Karpas-422 (cell line): Measurements from ENCODE around the gene CTTNBP2. TPM values are rescaled to one million over a fixed set of nuclear protein-coding genes. Genes with fewer than 3 reads are reported as not detected.

ENCODE experiments used
- DNase-seq: peaks from one replicate; pipeline ENCODE4 v3.0.0-alpha.2; 2015
- H2AFZ ChIP-seq: fragments of 200-600 bp; sonication (generic); 2 replicates; pipeline ENCODE4 v1.6.1; 2014; ENCODE audit warnings: antibody characterized with exemption, low read length, mixed read lengths
- H3K27ac ChIP-seq: fragments of 200-600 bp; sonication (generic); 2 replicates; pipeline ENCODE4 v1.5.1; 2014; ENCODE audit warnings: mild to moderate bottlenecking, low read length, moderate library complexity
- H3K27me3 ChIP-seq: fragments of 200-600 bp; sonication (generic); 2 replicates; pipeline ENCODE4 v1.6.1; 2014; ENCODE audit warnings: low read length, mixed read lengths
- H3K36me3 ChIP-seq: fragments of 200-600 bp; sonication (generic); 2 replicates; pipeline ENCODE4 v1.6.1; 2014; ENCODE audit warnings: low read length, mixed read lengths; ENCODE audit not compliant: insufficient read depth
- H3K4me1 ChIP-seq: fragments of 200-600 bp; sonication (generic); 2 replicates; pipeline ENCODE4 v1.6.1; 2014; ENCODE audit warnings: mild to moderate bottlenecking, low read length, mixed read lengths
- H3K4me2 ChIP-seq: fragments of 200-600 bp; sonication (generic); 2 replicates; pipeline ENCODE4 v1.6.1; 2014; ENCODE audit warnings: low read length, low read depth, mild to moderate bottlenecking; ENCODE audit not compliant: poor library complexity, severe bottlenecking
- H3K4me3 ChIP-seq: fragments of 200-600 bp; sonication (generic); 2 replicates; pipeline ENCODE4 v1.5.1; 2014; ENCODE audit warnings: mild to moderate bottlenecking, antibody characterized with exemption, low read length, mixed read lengths
- H3K79me2 ChIP-seq: fragments of 200-600 bp; sonication (generic); 2 replicates; pipeline ENCODE4 v1.6.1; 2014; ENCODE audit warnings: mild to moderate bottlenecking, low read length, mixed read lengths
- H3K9ac ChIP-seq: fragments of 200-600 bp; sonication (generic); 2 replicates; pipeline ENCODE4 v1.6.0; 2014; ENCODE audit warnings: low read length
- H3K9me2 ChIP-seq: fragments of 200-600 bp; sonication (generic), shearing (Covaris generic); replicated peaks from 2 replicates; pipeline ENCODE4 v1.6.0; 2014; ENCODE audit warnings: mild to moderate bottlenecking, low read length, moderate library complexity; ENCODE audit not compliant: insufficient read depth
- H3K9me3 ChIP-seq: fragments of 300-700, 200-600 bp; sonication (generic); 2 replicates; pipeline ENCODE4 v1.6.1; 2014; ENCODE audit warnings: low read length, mixed read lengths
- H4K20me1 ChIP-seq: fragments of 200-600 bp; sonication (generic); 2 replicates; pipeline ENCODE4 v1.6.1; 2014; ENCODE audit warnings: mild to moderate bottlenecking, antibody characterized with exemption, low read length, low read depth; ENCODE audit not compliant: insufficient read depth
- total RNA-seq: library from RNA; depleted of rRNA; stranded (reverse); fragments of >200 nt; shearing (Covaris generic); gene quantifications from 2 replicates; pipeline ENCODE4 v1.2.3, GENCODE V29; 2014; ENCODE audit warnings: low replicate concordance

CTTNBP2 gene
- total RNA-seq, 1 experiment from 2014 or later, result not detected

DNA sequence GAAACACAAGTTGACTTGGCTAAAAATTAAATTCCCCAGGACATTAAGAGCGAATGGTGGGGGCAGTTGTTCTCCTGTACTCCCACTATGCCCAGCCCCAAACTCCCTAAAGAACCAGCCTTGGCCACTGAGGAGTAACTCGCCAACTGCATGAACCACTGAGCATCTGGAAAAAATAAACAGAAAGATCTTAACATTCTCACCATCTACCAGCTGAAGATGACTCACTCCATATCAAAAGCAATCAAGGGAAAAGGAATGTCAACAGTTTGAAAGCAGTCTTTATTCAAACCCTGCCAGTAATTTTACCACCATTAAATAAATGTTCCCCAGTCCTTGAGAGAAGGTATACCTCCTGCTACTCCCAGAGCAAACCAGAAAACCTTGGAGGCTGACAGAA lies 45.4 kb downstream of the CTTNBP2 start:
- no peak overlapping the region for H3K27ac ChIP-seq
- H3K9me2 ChIP-seq, result no peaks in the 10 kb centered on the region
- H3K79me2 ChIP-seq, result no peaks in the 10 kb centered on the region
- no peak overlapping the region for H3K4me2 ChIP-seq
- no peak for DNase-seq
- no peak overlapping the region for H3K9ac ChIP-seq
- no peaks in the 10 kb centered on the region for H3K36me3 ChIP-seq
- H3K27me3 ChIP-seq, result no peaks in the 10 kb centered on the region
- no peak overlapping the region for H3K4me3 ChIP-seq
- H4K20me1 ChIP-seq, result no peaks in the 10 kb centered on the region
- H2AFZ ChIP-seq, result no peak overlapping the region
- no peaks in the 10 kb centered on the region for H3K9me3 ChIP-seq
- no peaks in the 10 kb centered on the region for H3K4me1 ChIP-seq

- H3K9me2 ChIP-seq, result no peaks in the 10 kb centered on the region
- no peak overlapping the region for H3K27ac ChIP-seq
- DNase-seq, result no peak
- no peak overlapping the region for H3K4me3 ChIP-seq
- no peaks in the 10 kb centered on the region for H3K4me1 ChIP-seq
- no peak overlapping the region for H3K9ac ChIP-seq
- H2AFZ ChIP-seq, result no peak overlapping the region
- no peaks in the 10 kb centered on the region for H3K36me3 ChIP-seq
- no peaks in the 10 kb centered on the region for H4K20me1 ChIP-seq
- H3K27me3 ChIP-seq, result no peaks in the 10 kb centered on the region
- H3K79me2 ChIP-seq, result no peaks in the 10 kb centered on the region
- no peaks in the 10 kb centered on the region for H3K9me3 ChIP-seq
- no peak overlapping the region for H3K4me2 ChIP-seq
Observed at GRCh38 chr7:117825132-117825531, 48.1 kb downstream of the CTTNBP2 start.

DNA sequence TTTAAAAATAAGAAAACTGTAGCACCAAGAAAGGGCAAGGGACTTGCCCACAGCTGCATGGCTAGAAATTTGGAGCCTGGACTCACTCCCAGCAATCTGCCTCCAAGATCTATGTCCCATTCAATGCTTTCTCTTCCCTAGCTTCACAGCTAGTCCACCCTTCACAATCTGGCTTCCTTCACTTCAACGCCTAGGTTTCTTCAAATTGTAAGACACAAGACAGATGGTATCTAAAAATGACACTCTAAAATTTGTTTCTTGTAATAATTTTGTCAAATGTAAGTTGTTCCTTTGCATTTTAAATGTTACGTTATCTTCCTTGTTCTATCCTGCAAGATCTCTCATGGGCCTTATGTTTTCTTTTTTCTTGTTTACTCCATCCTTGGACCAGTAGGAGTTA lies 48.6 kb downstream of the CTTNBP2 start:
- Histone ChIP-seq H4K20me1 (no peaks in the 10 kb centered on the region), H3K9me3 (no peaks in the 10 kb centered on the region), H3K79me2 (no peaks in the 10 kb centered on the region), H3K9ac (no peak overlapping the region), H3K4me1 (no peaks in the 10 kb centered on the region), H3K27ac (no peak overlapping the region), H2AFZ (no peak overlapping the region), H3K27me3 (no peaks in the 10 kb centered on the region), H3K4me3 (no peak overlapping the region), H3K36me3 (no peaks in the 10 kb centered on the region), H3K4me2 (no peak overlapping the region), H3K9me2 (no peaks in the 10 kb centered on the region)
- DNase-seq, result no peak

DNA sequence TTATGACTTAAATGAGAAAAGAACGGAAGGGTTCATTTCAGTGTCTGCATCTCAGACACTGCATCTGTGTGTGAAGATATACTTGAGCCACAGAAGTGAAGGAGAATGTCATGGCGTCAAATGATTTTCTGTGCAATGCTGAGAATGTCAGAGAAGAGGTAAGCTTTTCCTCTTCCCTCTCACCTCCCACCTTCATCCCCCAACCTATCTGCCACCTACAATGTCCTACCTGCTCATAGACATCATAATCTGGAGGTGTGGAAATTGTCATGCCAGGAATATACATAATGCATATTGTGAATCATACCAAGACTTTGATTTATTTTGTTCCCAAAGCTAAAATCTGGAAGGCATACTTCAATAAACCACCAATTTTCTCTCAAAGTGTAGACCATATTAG lies 53.7 kb downstream of the CTTNBP2 start:
- no peak overlapping the region for H3K4me3 ChIP-seq
- no peaks in the 10 kb centered on the region for H3K79me2 ChIP-seq
- no peak overlapping the region for H2AFZ ChIP-seq
- H3K9ac ChIP-seq, result no peak overlapping the region
- H4K20me1 ChIP-seq, result no peaks in the 10 kb centered on the region
- H3K27me3 ChIP-seq, result no peaks in the 10 kb centered on the region
- H3K4me1 ChIP-seq, result no peaks in the 10 kb centered on the region
- no peak overlapping the region for H3K27ac ChIP-seq
- H3K9me2 ChIP-seq, result no peaks in the 10 kb centered on the region
- no peaks in the 10 kb centered on the region for H3K9me3 ChIP-seq
- no peaks in the 10 kb centered on the region for H3K36me3 ChIP-seq
- no peak overlapping the region for H3K4me2 ChIP-seq
- DNase-seq, result no peak

GRCh38 chr7:117818232-117818631 lies 55.0 kb downstream of the CTTNBP2 start:
- no peaks in the 10 kb centered on the region for H3K79me2 ChIP-seq
- H3K36me3 ChIP-seq, result no peaks in the 10 kb centered on the region
- H3K9me3 ChIP-seq, result no peaks in the 10 kb centered on the region
- no peaks in the 10 kb centered on the region for H3K4me1 ChIP-seq
- no peak overlapping the region for H3K4me3 ChIP-seq
- H3K9me2 ChIP-seq, result no peaks in the 10 kb centered on the region
- no peaks in the 10 kb centered on the region for H4K20me1 ChIP-seq
- H3K9ac ChIP-seq, result no peak overlapping the region
- no peak overlapping the region for H2AFZ ChIP-seq
- no peak overlapping the region for H3K4me2 ChIP-seq
- H3K27me3 ChIP-seq, result no peaks in the 10 kb centered on the region
- no peak for DNase-seq
- H3K27ac ChIP-seq, result no peak overlapping the region

- Histone ChIP-seq H3K27me3 (no peaks in the 10 kb centered on the region), H3K79me2 (no peaks in the 10 kb centered on the region), H3K9me3 (no peaks in the 10 kb centered on the region), H3K9me2 (no peaks in the 10 kb centered on the region), H4K20me1 (no peaks in the 10 kb centered on the region), H3K36me3 (no peaks in the 10 kb centered on the region), H2AFZ (no peak overlapping the region), H3K4me3 (no peak overlapping the region), H3K9ac (no peak overlapping the region), H3K27ac (no peak overlapping the region), H3K4me1 (no peaks in the 10 kb centered on the region), H3K4me2 (no peak overlapping the region)
- DNase-seq, result no peak
Observed at GRCh38 chr7:117816727-117817126, 56.5 kb downstream of the CTTNBP2 start.

GRCh38 chr7:117811696-117812095 lies 61.5 kb downstream of the CTTNBP2 start:
- no peaks in the 10 kb centered on the region for H3K27me3 ChIP-seq
- H3K4me3 ChIP-seq, result no peak overlapping the region
- no peaks in the 10 kb centered on the region for H3K4me1 ChIP-seq
- no peak overlapping the region for H3K9ac ChIP-seq
- H2AFZ ChIP-seq, result no peak overlapping the region
- no peaks in the 10 kb centered on the region for H3K9me3 ChIP-seq
- no peak overlapping the region for H3K4me2 ChIP-seq
- no peaks in the 10 kb centered on the region for H4K20me1 ChIP-seq
- H3K79me2 ChIP-seq, result no peaks in the 10 kb centered on the region
- DNase-seq, result no peak
- no peaks in the 10 kb centered on the region for H3K9me2 ChIP-seq
- no peak overlapping the region for H3K27ac ChIP-seq
- H3K36me3 ChIP-seq, result no peaks in the 10 kb centered on the region

DNA sequence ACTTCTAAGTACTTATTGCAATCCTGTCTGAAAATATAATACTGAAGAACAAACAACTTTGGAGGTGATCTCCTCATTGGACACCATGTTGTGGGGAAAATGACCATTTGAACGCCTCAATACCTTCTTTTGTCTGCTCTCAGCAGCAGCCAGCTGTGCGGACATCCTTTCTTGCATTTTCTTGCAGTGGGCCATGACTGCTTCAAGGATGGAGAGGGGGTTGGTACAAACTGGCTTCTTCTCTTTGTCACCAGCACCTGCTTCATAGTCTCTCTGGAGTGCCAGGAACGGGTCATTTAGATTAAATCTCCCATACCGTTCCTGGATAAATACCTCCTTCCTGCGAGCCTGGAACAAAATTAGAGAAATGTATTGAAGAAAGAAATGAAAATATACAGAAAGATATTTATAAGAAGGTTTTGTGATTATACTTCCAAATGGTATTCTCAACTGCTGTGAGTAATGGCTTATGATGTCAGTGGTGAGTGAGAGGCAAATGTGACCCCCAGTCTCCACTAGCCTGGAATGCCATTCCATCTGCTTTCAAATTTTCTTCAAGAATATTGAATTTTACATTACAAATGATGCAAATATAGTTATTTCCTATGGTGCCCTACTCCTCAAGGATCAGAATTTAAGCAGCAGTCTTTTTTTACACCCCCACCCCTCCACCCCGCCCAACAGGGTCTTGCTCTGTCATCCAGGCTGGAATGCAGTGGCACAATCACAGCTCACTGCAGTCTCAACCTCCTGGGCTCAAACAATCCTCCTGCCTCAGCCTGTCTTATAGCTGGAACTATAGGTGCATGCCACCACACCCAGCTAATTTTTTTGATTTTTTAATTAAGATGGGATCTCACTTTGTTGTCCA lies 62.4 kb downstream of the CTTNBP2 start:
- H3K36me3 ChIP-seq, result no peaks in the 10 kb centered on the region
- DNase-seq, result no peak

More for the DNA sequence above, 62.4 kb downstream of the CTTNBP2 start:
- Histone ChIP-seq H3K4me2 (no peak overlapping the region), H3K27me3 (no peaks in the 10 kb centered on the region), H4K20me1 (no peaks in the 10 kb centered on the region), H3K4me3 (no peak overlapping the region), H3K9ac (no peak overlapping the region), H3K9me2 (no peaks in the 10 kb centered on the region), H2AFZ (no peak overlapping the region), H3K9me3 (no peaks in the 10 kb centered on the region), H3K4me1 (no peaks in the 10 kb centered on the region), H3K27ac (no peak overlapping the region), H3K79me2 (no peaks in the 10 kb centered on the region)
